NCI-H187 treated with DMSO at 0.1 percent for 48 hours (cell line): ENCODE results near the gene PDCD6IP.

ENCODE experiments used
- DNase-seq: peaks from one replicate; lab custom pipeline; 2025; lab: John Stamatoyannopoulos, UW

Gene PDCD6IP

DNA sequence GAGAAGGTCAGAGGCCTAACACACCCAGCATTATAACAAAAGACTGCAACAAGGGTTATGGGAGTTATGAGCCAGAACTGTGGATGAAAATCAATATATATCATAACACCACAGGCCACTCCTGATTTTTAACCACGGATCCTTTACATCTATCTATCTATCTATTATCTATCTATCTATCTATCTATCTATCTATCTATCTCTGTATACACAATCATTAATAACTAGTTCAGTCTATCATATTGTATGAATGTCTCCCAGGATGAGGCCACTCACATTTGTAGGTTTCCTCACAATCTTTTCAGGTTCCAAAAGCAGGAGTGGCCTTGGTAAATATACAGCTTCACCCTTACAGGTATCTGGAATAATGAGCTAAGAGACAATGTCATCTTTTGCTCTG, 94.2 kb downstream of the PDCD6IP start:
- DNase-seq, result no peak

DNA sequence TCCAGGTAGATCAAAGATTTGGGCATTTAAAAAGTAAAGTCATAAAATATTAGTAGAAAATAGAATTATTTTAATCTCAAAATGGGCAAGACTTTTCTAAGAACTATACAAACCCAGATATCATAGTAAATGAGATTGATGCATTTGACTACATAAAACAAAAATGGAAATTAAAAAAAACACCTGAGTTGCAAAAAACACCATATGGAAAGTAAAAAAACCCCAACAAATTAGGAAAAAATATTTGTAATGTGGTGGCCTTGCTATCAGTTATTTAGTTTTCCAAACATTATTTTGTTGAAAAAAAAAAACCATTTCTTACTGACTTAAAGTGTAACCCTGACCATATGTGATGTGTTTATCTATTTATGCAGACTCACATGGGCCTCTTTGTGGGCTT, 97.2 kb downstream of the PDCD6IP start:
- DNase-seq, result no peak

DNA sequence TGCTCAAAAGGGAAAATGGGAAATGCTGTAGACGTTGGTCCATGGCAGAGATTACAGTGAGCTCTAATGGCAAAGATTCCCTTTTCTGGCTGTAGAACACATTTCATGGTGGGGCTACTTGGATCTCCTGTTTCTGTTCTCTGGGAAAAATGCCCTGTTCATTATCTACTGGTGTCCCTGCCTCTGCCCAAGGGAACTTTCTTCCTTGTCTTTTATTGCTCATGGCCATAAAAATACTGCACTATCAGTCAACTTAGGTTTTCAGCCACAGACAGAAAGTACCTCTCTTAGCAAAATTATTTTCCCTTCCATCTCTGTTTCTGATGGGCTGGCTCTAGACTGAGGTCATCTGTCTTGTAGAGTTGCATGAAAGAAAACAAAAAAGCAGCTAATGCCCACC, 98.9 kb downstream of the PDCD6IP start:
- no peak for DNase-seq

GRCh38 chr3:33898901-33899300, 100.5 kb downstream of the PDCD6IP start:
- no peak for DNase-seq

DNA sequence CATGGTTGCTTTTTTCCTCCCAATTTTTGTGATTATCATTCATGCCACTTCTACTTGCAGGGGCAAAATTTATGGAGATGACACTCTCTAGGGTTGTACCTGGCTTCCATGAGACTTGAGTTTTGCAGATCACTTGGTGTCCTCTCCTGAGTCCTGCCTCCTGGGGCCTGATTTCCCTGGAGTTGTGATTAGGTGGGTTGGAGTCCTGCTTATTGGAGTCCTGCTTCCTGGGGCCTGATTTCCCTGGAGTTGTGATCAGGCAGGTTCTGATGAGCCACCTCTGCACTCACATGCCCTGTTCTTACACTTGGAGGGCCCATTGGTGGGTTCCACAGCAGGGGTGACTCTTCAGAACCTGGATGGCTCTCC, 102.0 kb downstream of the PDCD6IP start:
- no peak for DNase-seq

DNA sequence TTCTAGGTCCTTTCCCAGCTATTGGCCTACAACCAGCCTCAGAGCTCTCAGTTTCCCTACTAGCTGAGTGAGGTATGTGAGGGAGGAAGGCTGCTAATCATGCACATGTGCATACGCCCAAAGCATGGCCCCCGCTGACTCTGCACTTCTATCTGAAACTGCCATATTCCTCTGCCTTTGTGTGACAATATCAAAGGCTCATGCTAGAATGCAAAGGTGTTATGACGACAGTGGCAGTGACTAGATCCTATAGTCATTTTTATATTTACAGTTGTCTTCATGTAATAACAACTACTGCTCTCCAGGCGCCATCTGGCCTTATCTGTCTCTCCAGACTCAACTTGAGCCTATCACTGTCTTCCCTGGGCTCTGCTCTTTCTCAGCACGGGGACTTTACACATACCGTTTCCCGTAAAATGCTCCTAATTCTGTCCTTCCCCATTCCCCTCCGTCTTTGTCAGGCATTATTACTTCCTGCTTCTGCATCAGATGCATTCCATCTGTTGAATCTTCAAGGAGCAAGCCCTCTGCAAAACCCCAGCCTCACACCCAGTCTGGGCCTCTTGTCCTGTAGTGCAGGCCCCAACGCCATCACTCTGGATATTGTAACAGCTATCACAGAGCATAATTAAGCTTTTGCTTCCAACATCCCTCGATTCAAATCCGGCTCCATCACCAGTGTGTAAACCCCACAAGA, 102.5 kb downstream of the PDCD6IP start:
- no peak for DNase-seq

DNA sequence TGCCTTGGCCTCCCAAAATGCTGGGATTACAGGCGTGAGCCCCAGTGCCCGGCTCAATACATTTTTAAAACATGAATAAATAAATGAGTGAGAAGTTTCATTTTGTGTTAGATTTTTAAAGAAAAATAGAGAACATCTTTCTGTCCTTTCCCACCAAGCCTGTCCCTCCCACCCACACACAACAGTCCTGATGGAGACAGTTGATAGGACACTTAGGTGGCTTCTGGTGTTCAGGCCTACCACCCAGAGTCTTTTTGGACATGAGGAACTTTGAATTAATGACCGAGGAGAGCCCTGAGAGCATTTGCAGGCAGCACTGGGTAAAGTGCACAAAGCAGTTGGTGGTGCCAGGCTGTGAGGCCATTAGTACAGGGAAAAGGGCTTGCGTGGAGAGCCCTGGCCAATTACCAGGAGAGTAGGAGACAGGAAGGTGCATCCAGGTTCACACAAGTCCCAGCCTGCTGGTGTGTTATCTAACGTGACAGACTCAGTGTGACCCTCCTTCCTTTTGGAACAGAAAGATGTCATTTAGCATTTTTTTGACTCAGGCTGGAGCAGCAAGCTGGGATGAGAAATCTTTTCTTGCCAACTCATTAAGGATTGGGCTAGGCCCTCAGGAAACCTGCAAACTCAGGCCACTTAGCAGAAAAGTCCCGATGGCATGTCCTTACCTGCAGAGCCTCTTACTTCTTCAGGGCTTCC, 103.6 kb downstream of the PDCD6IP start:
- DNase-seq, result no peak

DNA sequence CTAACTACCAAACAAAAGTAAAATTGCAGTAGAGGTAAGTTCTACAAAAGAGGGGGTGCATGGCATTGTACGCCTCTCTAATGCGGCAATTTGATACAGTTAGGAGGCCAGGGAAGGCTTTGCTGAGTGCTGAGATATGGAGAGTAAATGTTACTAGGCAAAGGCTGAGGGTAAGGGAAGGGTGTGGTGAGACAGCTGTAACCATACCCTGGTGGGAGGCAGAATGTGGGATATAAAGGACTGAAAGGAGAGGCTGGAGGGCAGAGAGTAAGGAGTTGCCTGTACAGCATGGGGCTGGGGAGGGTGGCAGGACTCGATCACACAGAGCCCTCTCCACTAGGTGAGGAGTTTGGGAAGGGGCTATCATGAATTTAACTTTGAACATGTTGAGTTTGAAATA, 106.3 kb downstream of the PDCD6IP start:
- no peak for DNase-seq

DNA sequence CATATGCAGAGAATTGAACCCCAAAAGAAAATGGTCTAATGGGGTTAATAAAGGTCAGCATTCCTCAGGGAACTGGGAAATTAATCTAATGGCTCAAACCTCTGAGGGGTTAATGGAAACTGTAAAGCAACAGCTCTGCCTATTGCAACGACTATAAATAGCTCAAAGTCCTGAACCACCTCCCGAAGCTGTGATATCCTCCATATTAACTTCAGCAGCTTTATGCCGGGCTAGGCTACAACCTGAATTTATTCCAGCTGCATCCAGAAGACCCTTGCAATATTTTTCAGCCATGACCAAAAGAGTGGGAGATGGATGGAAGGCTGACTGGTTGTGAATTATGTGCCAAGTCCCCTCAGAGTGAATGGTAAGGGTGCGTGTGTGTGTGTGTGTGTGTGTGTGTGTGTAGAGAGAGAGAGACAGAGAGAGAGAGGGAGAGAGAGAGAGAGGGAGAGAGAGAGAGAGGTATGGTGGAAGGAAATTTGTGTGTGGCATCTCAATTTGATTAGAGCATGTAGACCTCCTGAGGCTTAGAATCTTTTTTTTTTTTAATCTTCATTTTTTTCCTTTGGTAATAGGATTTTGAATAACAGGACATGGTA, 109.9 kb downstream of the PDCD6IP start:
- no peak for DNase-seq

DNA sequence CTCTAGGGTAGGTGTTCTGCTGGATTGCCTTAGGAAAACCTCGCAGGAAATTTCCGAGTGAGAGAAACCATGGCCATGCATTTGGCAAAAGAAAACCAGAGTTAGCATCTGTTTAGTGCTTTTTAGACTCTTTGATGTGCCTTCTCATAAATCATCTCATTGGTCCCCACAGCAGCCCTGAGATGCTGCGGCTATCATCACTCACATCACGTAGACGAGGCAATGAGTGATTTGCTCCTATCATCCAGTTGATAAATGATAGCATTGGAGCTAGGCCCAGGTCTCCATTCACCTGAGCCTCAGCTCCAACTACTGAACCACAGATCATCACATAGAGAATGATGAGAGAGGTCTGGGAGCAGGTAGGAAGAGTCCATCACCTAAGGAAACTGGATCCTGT, 111.1 kb downstream of the PDCD6IP start:
- DNase-seq, result no peak

DNA sequence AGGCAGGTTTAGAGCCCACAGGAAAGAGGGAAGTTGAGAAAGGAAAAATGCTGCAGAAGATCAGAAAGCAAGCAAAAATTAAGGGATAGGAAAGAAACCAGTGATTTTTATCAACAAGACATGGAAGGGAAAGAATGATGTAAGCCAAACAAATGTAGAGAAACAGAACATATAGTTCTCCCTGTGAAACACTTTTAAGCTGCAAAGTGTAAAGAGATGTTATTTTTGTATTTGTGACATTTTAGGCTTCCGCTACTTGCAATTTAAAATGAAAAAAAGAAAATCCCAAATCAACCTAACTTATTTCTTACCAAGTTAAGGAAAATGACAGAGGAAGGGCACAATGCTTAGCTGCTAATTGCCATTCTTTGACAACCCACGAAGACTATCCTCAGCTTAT, 111.6 kb downstream of the PDCD6IP start:
- DNase-seq, result no peak

DNA sequence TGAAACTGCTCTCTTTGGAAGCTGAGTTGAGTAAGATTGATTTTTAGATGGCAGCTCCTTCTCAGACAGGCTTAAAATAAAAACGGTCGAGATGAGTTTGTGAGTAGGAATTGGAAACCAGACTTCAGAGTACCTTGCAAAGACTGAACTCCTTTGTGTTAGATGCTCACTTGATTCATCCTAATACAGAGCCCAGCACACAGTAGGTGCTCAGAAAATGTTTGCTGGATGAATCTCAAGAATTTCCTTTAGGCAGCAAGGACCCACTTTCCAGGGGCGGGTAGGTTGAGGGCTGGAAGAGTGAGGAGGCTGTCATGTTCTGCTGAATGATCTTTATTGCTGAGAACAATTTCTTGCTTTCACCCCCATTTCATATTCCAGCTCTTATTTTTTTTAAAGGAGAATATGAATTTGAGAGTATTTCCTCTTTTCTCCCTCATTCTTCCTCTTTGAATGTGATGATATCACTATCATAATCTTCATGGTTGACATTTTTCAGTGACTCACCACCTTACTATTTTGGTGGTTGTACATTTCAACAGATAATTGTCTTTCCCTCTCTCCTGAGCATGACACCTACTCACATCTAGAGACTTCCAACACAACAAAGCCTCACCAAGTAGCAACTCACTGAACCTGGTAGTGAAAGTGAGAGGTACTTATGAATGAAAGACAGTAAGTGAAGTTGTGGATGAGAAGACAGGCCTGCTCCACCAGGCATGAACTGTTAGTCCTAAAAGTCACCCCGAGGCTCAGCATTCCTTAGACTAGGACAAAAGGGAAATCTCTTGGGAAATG, 113.3 kb downstream of the PDCD6IP start:
- no peak for DNase-seq

DNA sequence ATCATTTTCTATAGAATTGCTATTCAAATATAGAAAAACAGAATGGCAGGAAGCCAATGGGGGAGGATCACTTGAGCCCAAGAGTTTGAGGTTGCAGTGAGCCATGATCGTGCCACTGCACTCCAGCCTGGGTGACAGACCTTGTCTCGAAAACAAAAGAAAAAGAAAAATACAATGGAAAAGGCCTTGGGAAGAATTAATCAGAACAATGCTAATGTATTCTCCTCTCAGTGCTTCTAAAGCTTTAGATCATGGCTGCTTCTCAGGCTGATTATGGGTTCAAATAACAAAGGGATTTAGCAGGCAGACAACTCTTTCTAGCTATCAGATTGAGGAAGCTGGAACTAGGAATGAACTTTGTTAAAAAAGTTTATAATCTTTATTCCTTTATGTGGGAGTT, 115.8 kb downstream of the PDCD6IP start:
- no peak for DNase-seq

GRCh38 chr3:33914731-33915379, 116.4 kb downstream of the PDCD6IP start:
- DNase-seq, result no peak

- no peak for DNase-seq
Measured at GRCh38 chr3:33915796-33916546, 117.5 kb downstream of the PDCD6IP start.

- DNase-seq, result no peak
Measured at GRCh38 chr3:33918126-33918756, 119.8 kb downstream of the PDCD6IP start.
